T-helper 2 cell treated with Interferon-gamma antibody and Interleukin-4, amounts not matched to agents 100 ng/mL and 5 ng/mL, for 36 hours (primary cell): ENCODE results near the gene OR8A1. TPM values are rescaled to one million over a fixed set of nuclear protein-coding genes. Genes with fewer than 3 reads are reported as not detected.
"Not testable (repeated sequence)": the region's sequence is repeated elsewhere in the genome, so short reads cannot be mapped to it uniquely, and the experiment has no call there.

Source experiments
- intact Hi-C: fragments of 100-400 bp; cut with micrococcal nuclease; formaldehyde crosslinking; loops from one replicate; pipeline ENCODE4 v1.15.1; 2023
- total RNA-seq: library from RNA; stranded (reverse); gene quantifications from 2 replicates; pipeline ENCODE4 v1.2.3, GENCODE V29; 2022

OR8A1 gene
- total RNA-seq, 1 donor from 2014 or later, result not detected

- intact Hi-C loops, result no loop called here
These were observed 22.8 kb downstream of the OR8A1 start for GRCh38 chr11:124592627-124593026.

- intact Hi-C loops, result no loop called here
These were observed 25.5 kb downstream of the OR8A1 start for GRCh38 chr11:124595302-124595701.

DNA sequence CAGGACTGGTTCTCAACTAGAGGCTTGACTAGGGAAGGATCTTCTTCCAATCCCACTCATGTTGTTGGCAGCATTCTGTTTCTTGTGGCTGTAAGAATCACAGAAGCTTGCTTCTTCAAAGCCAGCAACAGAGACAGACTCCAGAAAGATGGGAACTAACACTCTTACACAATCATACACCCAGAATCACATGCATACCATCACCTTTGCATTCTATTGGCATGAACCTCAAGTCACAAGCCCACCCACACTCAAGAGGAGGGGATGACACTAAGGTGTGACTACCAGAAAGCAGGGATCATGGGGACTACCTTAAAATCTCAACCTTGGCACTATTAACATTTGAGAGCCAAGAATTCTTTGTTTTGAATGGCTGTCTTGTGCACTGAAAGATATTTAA is 27.8 kb downstream of the OR8A1 start:
- intact Hi-C loops, result no loop called here

- intact Hi-C loops, result no loop called here
These were observed 31.0 kb downstream of the OR8A1 start for GRCh38 chr11:124600621-124601320.

GRCh38 chr11:124602193-124602592 is 32.4 kb downstream of the OR8A1 start:
- intact Hi-C loops, result no loop called here

- intact Hi-C loops, result not testable (repeated sequence)
These were observed 32.9 kb downstream of the OR8A1 start for GRCh38 chr11:124602723-124603122.

DNA sequence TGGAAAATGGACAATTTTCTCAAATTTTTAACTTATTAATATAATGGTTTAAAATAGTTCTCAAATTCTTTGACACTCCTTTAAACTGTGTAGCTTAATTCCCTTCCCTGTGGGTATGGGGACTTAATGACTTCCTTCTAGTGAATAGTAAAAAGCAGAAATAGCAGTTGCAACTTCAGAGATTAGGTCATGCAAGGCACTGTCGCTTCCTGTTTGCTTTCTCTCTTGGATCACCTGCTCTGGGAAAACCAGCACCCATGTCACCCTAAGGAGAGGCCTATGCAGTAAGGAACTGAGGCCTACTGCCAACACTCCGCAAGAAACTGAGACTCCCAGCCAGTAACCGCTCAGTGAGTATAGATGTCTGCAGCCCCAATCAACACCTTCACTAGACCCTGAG is 35.9 kb downstream of the OR8A1 start:
- intact Hi-C loops, result no loop called here

DNA sequence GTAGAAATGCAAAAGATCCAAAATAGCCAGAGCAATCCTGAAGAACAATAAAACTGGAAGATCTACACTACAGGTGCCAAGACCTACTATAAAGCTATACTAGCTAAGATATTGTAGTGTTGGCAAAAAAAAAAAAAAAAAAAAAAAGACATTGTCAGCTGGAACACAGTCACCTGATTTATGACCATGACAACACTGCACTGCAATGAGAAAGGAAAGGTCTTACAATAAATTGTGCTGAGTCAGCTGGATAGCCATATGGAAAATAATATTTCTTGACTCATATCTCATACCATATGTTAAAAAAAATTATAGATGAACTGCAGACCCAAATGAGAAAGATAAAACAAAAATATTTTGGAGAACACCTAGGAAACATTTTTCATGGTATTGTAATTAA is 38.4 kb downstream of the OR8A1 start:
- intact Hi-C loops, result no loop called here

GRCh38 chr11:124610295-124610694 is 40.5 kb downstream of the OR8A1 start:
- intact Hi-C loops, result no loop called here

GRCh38 chr11:124611064-124611463 is 41.3 kb downstream of the OR8A1 start, which contains the start of gene PANX3:
TSS of gene PANX3 (plus strand) at chr11:124611428. CDS start at chr11:124611557, 129 bp downstream.
- intact Hi-C loops, result no loop called here

DNA sequence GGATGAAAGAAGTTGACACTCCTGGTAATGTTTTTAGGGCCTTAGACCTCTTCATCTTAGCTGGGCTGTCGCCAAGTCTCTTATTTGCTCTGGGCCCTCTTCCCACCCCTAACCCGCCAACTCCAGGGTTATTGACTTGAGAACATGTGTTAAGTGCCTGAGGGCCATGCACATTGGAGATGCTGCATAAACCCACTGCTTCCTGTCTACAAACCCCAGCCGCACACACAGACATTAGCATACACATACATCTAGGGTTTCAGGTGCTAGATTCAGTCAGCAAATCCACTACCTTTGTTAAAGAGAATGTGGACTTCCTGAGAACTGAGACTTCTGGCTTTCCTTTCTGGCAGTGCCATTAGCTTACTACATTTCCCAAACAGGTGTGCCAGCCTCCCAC is 42.2 kb downstream of the OR8A1 start:
- intact Hi-C loops, result no loop called here

DNA sequence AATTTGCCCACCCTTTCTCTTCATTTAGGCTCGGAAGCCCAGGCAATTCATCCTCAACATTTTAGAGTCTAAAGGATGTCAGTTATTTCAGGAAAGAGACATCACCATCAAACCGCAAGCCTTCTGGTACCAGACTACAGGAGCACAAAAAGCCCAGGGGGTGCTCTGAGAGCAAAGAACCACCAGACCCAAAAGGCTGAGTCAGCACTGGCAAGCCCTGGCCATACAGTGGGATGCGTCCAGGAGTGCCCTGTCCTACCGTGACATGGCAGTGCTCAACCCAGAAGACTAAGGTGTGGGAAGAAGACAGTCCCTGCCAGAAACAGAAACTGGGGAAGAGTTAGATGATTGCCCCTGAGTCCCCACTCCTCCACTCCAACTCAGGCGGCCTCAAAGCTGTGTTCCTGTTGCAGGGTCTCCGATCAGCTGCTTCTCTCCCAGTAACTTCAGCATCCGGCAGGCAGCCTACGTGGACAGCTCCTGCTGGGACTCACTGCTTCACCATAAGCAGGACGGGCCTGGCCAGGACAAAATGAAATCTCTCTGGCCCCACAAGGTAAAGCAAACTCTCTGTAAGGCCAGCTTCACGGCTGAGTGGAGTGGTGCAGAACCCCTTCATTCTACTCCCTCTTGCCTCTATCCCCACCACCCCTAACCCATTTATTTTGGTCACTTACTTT is 42.9 kb downstream of the OR8A1 start:
- intact Hi-C loops, result no loop called here

- intact Hi-C loops, result no loop called here
These were observed 49.1 kb downstream of the OR8A1 start for GRCh38 chr11:124618863-124619262.

Other genes starting within 250 kb of the OR8A1 start
- not detected in 2 replicates for gene OR8D2, start 249.8 kb upstream of the OR8A1 start, total RNA-seq
- gene OR8B2, start 185.5 kb upstream of the OR8A1 start, total RNA-seq, result not detected in 2 replicates
- not detected in 2 replicates for gene OR8B3, start 171.0 kb upstream of the OR8A1 start, total RNA-seq
- gene OR8B4, start 145.1 kb upstream of the OR8A1 start, total RNA-seq, result not detected in 2 replicates
- not detected in 2 replicates for gene OR8B8, start 124.3 kb upstream of the OR8A1 start, total RNA-seq
- not detected in 2 replicates for gene OR8B12, start 26.3 kb upstream of the OR8A1 start, total RNA-seq
- not detected in 2 replicates for gene PANX3, start 41.4 kb downstream of the OR8A1 start, total RNA-seq
- gene TBRG1, start 52.9 kb downstream of the OR8A1 start, total RNA-seq, result 36.3 and 38.7 TPM in 2 replicates
- gene SIAE, start 103.7 kb downstream of the OR8A1 start, total RNA-seq, result 5.2 and 5.5 TPM in 2 replicates
- 2.3 and 2.7 TPM in 2 replicates for gene SPA17, start 103.9 kb downstream of the OR8A1 start, total RNA-seq
- 5.7 and 5.8 TPM in 2 replicates for gene NRGN, start 169.9 kb downstream of the OR8A1 start, total RNA-seq
- gene VSIG2, start 182.3 kb downstream of the OR8A1 start, total RNA-seq, result 0.18 TPM in 1 of 2 replicates, not detected in the other
- 0.50 and 0.73 TPM in 2 replicates for gene ESAM, start 192.3 kb downstream of the OR8A1 start, total RNA-seq
- gene MSANTD2, start 230.4 kb downstream of the OR8A1 start, total RNA-seq, result 11.9 and 12.8 TPM in 2 replicates